Large intestine (tissue), 3 donors: Measurements from ENCODE around the gene LAP3. TPM values are rescaled to one million over a fixed set of nuclear protein-coding genes. Genes with fewer than 3 reads are reported as not detected.
"Not testable (repeated sequence)": the region's sequence is repeated elsewhere in the genome, so short reads cannot be mapped to it uniquely, and the experiment has no call there.

Experiments used
- DNase-seq, 2 donors: peaks; one replicate each; pipeline versions ENCODE4 v3.0.0 to v3.0.0-alpha.2; 2013
- H3K27ac ChIP-seq: one replicate; pipeline ENCODE4 v1.5.1; 2013; ENCODE audit warnings: low read length
- H3K27me3 ChIP-seq: 2 replicates; pipeline ENCODE4 v1.6.1; 2013; ENCODE audit warnings: low read length; ENCODE audit not compliant: control insufficient read depth, insufficient read depth
- H3K36me3 ChIP-seq: 2 replicates; pipeline ENCODE4 v1.6.1; 2013; ENCODE audit warnings: low read length; ENCODE audit not compliant: control insufficient read depth, insufficient read depth
- H3K4me1 ChIP-seq: one replicate; pipeline ENCODE4 v1.6.1; 2013; ENCODE audit warnings: low read length; ENCODE audit not compliant: control insufficient read depth, insufficient read depth
- H3K4me3 ChIP-seq: one replicate; pipeline ENCODE4 v1.5.1; 2013; ENCODE audit warnings: low read length
- H3K9me3 ChIP-seq: one replicate; pipeline ENCODE4 v1.6.1; 2013; ENCODE audit warnings: mild to moderate bottlenecking, low read depth, low read length, moderate library complexity; ENCODE audit not compliant: control insufficient read depth
- WGBS: methylation state at CpG from one replicate; pipeline ENCODE4 v1.1.5; 2013; ENCODE audit warnings: low lambda C conversion rate; ENCODE audit not compliant: insufficient coverage; 5-methylcytosine and 5-hydroxymethylcytosine counted together
- polyA plus RNA-seq: library from polyadenylated mRNA; unstranded; fragments of 120-200 nt; gene quantifications from one replicate; pipeline ENCODE4 v1.2.1, GENCODE V29; 2013

Gene LAP3
- polyA plus RNA-seq, 1 donor = 76.1 TPM

GRCh38 chr4:17560065-17560673 lies 16.8 kb upstream of the LAP3 start:
- Histone ChIP-seq H3K27ac (no peak overlapping the region), H3K4me3 (no peak overlapping the region), H3K36me3 (no peaks in the 10 kb centered on the region), H3K9me3 (no peaks in the 10 kb centered on the region), H3K4me1 (peaks cover 5% of the 10 kb centered on the region), H3K27me3 (peaks cover under 1% of the 10 kb centered on the region)
- no peak for DNase-seq
- WGBS = no CpG with 5 or more reads among the region's 6 CpGs

DNA sequence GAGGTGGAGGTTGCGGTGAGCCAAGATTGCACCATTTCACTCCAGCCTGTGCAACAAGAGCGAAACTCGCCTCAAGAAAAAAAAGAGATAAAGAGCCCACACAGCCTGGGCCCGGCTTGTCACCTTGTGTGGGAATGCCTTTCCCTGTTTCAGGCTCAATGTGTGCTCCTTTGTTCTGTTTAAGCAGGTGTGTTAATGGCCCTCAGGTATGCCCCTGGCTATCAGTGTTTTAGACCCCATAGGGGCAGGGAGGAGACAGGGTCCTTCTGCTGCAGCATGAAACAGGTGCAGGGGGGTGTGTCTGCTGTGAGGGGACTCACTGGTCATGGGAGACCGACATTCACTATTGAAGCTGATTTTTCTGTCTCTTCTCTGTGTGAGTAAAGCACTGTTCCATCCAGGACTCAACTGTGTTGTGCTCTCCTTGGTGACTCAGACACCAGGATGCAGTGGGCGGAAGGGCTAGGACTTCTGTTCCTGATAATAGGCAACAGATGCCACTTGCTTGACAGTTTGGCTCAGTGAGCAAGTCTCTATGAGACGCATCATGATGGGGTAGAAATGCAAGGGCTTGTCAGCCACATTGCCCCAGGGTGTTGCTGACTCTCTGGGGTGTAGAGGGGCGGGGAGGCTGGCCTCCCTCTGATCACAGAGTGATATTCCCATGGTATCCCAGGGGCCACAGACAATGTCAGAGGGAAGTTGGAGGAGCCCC lies 15.6 kb upstream of the LAP3 start:
- Histone ChIP-seq H3K36me3 (no peaks in the 10 kb centered on the region), H3K4me3 (no peak overlapping the region), H3K27me3 (no peaks in the 10 kb centered on the region), H3K4me1 (peaks cover 5% of the 10 kb centered on the region), H3K9me3 (no peaks in the 10 kb centered on the region), H3K27ac (no peak overlapping the region)
- no CpG with 5 or more reads among the region's 8 CpGs for WGBS
- no peak for DNase-seq

- no peaks in the 10 kb centered on the region for H3K27me3 ChIP-seq
- peaks cover 5% of the 10 kb centered on the region for H3K4me1 ChIP-seq
- no peaks in the 10 kb centered on the region for H3K9me3 ChIP-seq
- H3K4me3 ChIP-seq = no peak overlapping the region
- no peak overlapping the region for H3K27ac ChIP-seq
- H3K36me3 ChIP-seq = no peaks in the 10 kb centered on the region
- WGBS = no CpG with 5 or more reads among the region's 1 CpG
- DNase-seq = no peak
These were observed 14.8 kb upstream of the LAP3 start for GRCh38 chr4:17562157-17562556.

DNA sequence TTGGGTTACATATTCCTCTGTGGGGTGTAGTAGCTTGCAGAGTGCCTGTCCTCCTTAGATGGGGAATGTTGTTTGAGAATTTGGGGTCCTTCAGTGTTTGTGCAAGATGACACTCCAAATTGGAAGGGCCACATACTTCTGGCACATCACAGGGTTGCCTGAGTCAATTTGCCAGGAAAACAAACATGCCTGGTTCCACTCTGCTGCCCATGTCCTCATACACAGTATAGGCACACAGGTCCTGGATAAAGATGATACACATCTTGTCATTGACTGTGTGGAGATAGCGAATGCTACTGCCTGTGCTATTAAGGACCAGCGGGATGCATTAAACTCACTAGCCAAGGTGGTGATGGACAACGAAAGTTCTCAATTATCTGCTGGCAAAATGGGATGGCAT lies 11.2 kb upstream of the LAP3 start:
- Histone ChIP-seq H3K27me3 (no peaks in the 10 kb centered on the region), H3K4me3 (no peak overlapping the region), H3K4me1 (no peaks in the 10 kb centered on the region), H3K27ac (no peak overlapping the region), H3K9me3 (no peaks in the 10 kb centered on the region), H3K36me3 (no peaks in the 10 kb centered on the region)
- no peak for DNase-seq
- WGBS = no CpG with 5 or more reads among the region's 3 CpGs

- no peak overlapping the region for H3K4me3 ChIP-seq
- H3K9me3 ChIP-seq = no peaks in the 10 kb centered on the region
- no peaks in the 10 kb centered on the region for H3K27me3 ChIP-seq
- no peaks in the 10 kb centered on the region for H3K4me1 ChIP-seq
- no peak overlapping the region for H3K27ac ChIP-seq
- H3K36me3 ChIP-seq = no peaks in the 10 kb centered on the region
- WGBS = 100% methylated on average over 1 of the region's 2 CpGs
- DNase-seq = no peak
These were observed 9.7 kb upstream of the LAP3 start for GRCh38 chr4:17567271-17567670.

GRCh38 chr4:17574206-17574605 lies 2.8 kb upstream of the LAP3 start:
- peaks cover 3% of the 10 kb centered on the region for H3K9me3 ChIP-seq
- H3K4me3 ChIP-seq = no peak overlapping the region
- WGBS = no CpG with 5 or more reads among the region's 4 CpGs
- H3K4me1 ChIP-seq = peaks cover 15% of the 10 kb centered on the region
- no peaks in the 10 kb centered on the region for H3K27me3 ChIP-seq
- H3K36me3 ChIP-seq = no peaks in the 10 kb centered on the region
- H3K27ac ChIP-seq = no peak overlapping the region
- DNase-seq = peak in 1 of 2 donors; percentile 31

DNA sequence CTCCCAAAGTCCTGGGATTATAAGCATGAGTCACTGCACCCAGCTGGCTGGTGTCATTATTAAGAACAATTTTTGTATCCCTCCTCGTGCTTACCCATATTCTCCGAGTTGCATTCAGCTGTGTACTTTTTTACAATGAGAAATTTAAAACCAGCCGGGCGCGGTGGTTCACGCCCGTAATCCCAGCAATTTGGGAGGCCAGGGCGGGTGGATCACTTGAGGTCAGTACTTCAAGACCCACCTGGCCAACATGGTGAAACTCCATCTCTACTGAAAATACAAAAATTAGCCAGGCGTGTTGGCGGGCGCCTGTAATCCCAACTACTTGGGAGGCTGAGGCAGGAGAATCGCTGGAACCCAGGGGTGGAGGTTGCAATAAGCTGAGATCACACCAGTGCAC lies 1.8 kb upstream of the LAP3 start:
- peaks cover 15% of the 10 kb centered on the region for H3K4me1 ChIP-seq
- no CpG with 5 or more reads among the region's 12 CpGs for WGBS
- not testable (repeated sequence) for H3K9me3 ChIP-seq, H3K27me3 ChIP-seq, DNase-seq, H3K36me3 ChIP-seq, H3K27ac ChIP-seq, H3K4me3 ChIP-seq

DNA sequence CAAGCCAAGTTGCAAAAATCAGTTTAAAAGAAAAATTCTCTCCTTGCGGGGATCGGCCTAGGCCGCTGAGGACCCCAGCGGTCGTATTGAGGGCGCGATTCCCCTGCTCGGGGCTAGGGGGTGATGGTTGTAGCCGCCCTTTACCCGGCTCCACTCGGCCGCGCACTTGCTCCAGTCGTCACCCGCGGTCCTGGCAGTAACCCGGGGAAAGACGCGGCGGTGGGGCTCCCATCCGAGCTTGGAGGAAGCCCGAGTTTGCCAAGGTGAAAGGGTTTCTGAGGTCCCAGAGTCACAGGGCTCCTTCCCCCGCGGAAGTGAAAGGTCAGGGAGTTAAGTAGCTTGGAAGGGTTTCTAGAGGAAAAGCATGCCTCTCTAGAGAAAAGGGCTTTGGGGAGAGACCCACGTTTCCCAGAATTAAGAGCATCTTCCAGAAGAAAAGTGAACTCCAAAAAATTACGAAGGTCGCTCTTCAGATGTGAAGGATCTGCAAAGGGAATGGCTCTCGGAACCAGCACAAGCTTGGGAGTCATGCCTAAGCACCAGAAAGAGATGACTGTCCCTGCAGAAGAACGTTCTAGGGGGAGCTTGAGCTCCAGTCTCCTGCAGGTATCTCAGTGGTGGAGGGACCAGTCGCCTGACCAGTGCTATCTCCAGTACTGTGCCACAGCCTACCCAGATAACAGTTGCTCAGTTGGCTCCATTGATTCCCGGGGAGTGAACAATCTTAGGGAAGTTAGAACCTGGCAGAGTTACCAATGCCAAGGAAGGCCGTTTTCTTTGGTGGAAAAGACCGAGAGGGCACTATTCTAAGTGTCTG lies 875 bp downstream of the LAP3 start:
- peaks cover 3% of the 10 kb centered on the region for H3K9me3 ChIP-seq
- H3K4me1 ChIP-seq = peaks cover 15% of the 10 kb centered on the region
- H3K27me3 ChIP-seq = no peaks in the 10 kb centered on the region
- peak overlapping the region; percentile 94 for H3K27ac ChIP-seq
- peak overlapping the region; percentile 85 for H3K4me3 ChIP-seq
- DNase-seq = peak in 1 of 2 donors; percentile 64
- peaks cover 25% of the 10 kb centered on the region for H3K36me3 ChIP-seq
- 0% methylated on average over 2 of the region's 33 CpGs for WGBS

DNA sequence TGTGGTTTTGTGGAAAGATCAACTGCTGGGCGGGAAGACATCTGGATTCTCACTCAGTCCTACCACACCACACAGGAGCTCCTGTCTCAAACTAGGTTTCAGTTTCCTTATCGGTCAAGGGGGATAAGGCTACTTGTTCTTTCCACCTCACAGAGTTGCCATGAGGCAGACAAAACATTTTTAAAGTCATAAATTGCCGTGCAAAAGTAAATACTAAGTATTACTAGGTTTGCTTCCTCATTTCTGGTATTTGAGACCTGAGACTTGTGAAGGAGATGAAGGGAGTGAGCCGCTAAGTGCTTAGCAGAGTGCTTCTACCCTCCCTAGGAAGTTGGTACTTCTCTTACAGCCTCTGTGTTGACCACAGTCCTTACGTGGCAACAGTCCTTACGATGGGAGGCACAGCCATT lies 1.5 kb downstream of the LAP3 start:
- peak in 1 of 2 donors; percentile 59 for DNase-seq
- Histone ChIP-seq H3K27ac (peak overlapping the region; percentile 94), H3K36me3 (peaks cover 31% of the 10 kb centered on the region), H3K27me3 (no peaks in the 10 kb centered on the region), H3K4me3 (peak overlapping the region; percentile 85), H3K9me3 (peaks cover 3% of the 10 kb centered on the region), H3K4me1 (peaks cover 15% of the 10 kb centered on the region)
- no CpG with 5 or more reads among the region's 6 CpGs for WGBS

DNA sequence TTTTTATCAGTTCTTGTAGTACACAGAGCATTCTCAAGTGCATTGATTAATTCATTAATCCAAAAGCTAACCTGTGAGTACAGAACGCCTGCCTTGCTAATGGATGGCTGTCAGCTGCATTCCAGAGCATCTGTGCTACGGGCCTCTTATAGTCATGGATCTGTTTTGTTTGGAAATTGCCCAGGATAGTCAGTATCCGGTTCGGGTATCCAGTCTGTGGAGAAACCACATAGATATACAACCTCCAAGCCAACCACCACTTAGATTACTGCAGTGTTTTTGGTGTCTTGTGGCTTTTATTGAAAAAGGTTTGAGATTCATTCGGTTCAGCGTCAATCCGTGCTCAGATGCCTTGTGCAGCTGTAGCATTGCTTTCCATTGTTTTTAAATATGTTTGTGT lies 4.0 kb downstream of the LAP3 start:
- Histone ChIP-seq H3K9me3 (peaks cover 3% of the 10 kb centered on the region), H3K36me3 (peaks cover 55% of the 10 kb centered on the region), H3K4me3 (no peak overlapping the region), H3K27ac (no peak overlapping the region), H3K27me3 (no peaks in the 10 kb centered on the region), H3K4me1 (peaks cover 11% of the 10 kb centered on the region)
- WGBS = no CpG with 5 or more reads among the region's 7 CpGs
- no peak for DNase-seq
